ENCODE data around the gene ADD3.

DNA sequence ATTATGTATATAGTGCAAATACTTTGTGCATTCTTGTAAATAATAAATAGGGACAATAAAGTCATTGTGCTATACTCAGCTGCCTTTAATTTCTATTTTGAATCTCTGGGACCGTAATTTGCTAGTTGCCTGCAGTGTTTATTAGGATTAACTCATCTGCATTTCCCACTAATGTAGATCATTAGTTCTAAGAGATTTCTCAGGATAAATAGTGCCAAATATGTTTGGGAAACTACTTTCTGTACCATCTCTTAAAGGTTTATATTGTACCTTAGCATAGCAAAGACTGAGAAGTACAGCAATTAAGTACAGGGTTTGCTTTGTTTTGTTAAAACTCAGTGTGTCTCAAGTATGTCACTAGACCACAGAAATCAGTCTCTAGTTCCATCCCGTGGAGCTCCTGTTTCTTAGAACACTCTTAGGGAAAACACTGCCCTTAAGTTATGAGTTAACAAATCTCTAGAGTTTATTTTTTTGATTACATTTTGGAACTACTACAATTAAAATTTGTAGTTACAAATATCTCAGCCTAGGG is 26.0 kb downstream of the ADD3 start:
- TF ChIP-seq POLR2A (IDR thresholded peaks at IDR 0.05) = no peak
- TF ChIP-seq, protein P1, sequence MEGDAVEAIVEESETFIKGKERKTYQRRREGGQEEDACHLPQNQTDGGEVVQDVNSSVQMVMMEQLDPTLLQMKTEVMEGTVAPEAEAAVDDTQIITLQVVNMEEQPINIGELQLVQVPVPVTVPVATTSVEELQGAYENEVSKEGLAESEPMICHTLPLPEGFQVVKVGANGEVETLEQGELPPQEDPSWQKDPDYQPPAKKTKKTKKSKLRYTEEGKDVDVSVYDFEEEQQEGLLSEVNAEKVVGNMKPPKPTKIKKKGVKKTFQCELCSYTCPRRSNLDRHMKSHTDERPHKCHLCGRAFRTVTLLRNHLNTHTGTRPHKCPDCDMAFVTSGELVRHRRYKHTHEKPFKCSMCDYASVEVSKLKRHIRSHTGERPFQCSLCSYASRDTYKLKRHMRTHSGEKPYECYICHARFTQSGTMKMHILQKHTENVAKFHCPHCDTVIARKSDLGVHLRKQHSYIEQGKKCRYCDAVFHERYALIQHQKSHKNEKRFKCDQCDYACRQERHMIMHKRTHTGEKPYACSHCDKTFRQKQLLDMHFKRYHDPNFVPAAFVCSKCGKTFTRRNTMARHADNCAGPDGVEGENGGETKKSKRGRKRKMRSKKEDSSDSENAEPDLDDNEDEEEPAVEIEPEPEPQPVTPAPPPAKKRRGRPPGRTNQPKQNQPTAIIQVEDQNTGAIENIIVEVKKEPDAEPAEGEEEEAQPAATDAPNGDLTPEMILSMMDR (IDR thresholded peaks at IDR 0.05) = no peak

Measured in right lobe of liver (tissue), 4 donors.